Activated CD4-positive, alpha-beta T cell treated with anti-CD3 and anti-CD28 coated beads, Interleukin-2, amount 10 ng/mL, durations not matched to agents 7 days and 5 days (primary cell): ENCODE data around the gene SUGCT. TPM values are rescaled to one million over a fixed set of nuclear protein-coding genes. Genes with fewer than 3 reads are reported as not detected.
"Not testable (repeated sequence)": the region's sequence is repeated elsewhere in the genome, so short reads cannot be mapped to it uniquely, and the experiment has no call there.

ENCODE experiments used
- CTCF ChIA-PET: fragments of 350-600 bp; sonication (Branson Sonifier 250); formaldehyde crosslinking; loops from one replicate; lab custom pipeline; 2021; ENCODE audit warnings: antibody characterized with exemption; lab: Charles Lee
- POLR2A ChIA-PET: fragments of 350-600 bp; sonication (Branson Sonifier 250); formaldehyde crosslinking; loops from one replicate; lab custom pipeline; 2021; ENCODE audit warnings: antibody characterized with exemption; lab: Charles Lee
- DNase-seq: peaks from one replicate; pipeline ENCODE4 v3.0.0-alpha.2; 2020
- H3K27ac Mint-ChIP-seq: one replicate; pipeline ENCODE4 v1.8.0; 2021; ENCODE audit warnings: mild to moderate bottlenecking, moderate library complexity, mixed read lengths
- H3K27me3 Mint-ChIP-seq: one replicate; pipeline ENCODE4 v1.8.0; 2021; ENCODE audit warnings: mixed read lengths
- H3K36me3 Mint-ChIP-seq: one replicate; pipeline ENCODE4 v1.8.0; 2021; ENCODE audit warnings: low read depth, mixed read lengths
- H3K4me1 Mint-ChIP-seq: one replicate; pipeline ENCODE4 v1.8.0; 2021; ENCODE audit warnings: mixed read lengths
- H3K4me3 Mint-ChIP-seq: one replicate; pipeline ENCODE4 v1.8.0; 2021; ENCODE audit warnings: mild to moderate bottlenecking, moderate library complexity, mixed read lengths
- H3K9me3 Mint-ChIP-seq: one replicate; pipeline ENCODE4 v1.8.0; 2021; ENCODE audit warnings: mixed read lengths
- total RNA-seq, 2 experiments: library from RNA; stranded (reverse); gene quantifications; one replicate each; pipeline ENCODE4 v1.2.3, GENCODE V29; 2021

SUGCT gene
- total RNA-seq, 2 experiments from 2014 or later: not detected

GRCh38 chr7:40117199-40117598 is 17.6 kb upstream of the SUGCT start:
- CTCF ChIA-PET, H3K9me3 Mint-ChIP-seq, H3K27ac Mint-ChIP-seq, H3K27me3 Mint-ChIP-seq, H3K4me3 Mint-ChIP-seq, POLR2A ChIA-PET, H3K4me1 Mint-ChIP-seq, H3K36me3 Mint-ChIP-seq, DNase-seq: not testable (repeated sequence)

DNA sequence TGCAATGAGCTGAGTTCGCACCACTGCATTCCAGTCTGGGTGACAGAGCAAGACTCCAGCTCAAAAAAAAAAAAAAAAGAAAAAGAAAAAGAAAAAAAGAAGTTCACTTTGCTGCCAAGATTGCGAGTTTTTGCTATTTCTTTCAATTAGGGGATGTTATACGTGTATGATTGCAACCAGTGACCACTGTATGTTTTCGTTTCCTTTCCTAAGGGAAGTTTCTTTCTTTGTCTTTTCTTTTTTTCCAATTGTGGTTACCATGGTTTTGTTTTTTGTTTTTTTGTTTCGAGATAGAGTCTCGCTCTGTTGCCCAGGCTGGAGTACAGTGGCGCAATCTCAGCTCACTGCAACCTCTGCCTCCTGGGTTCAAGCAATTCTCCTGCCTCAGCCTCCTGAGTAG is 16.6 kb upstream of the SUGCT start:
- H3K4me1 Mint-ChIP-seq, H3K36me3 Mint-ChIP-seq, CTCF ChIA-PET, H3K27ac Mint-ChIP-seq, POLR2A ChIA-PET, H3K27me3 Mint-ChIP-seq, DNase-seq, H3K4me3 Mint-ChIP-seq, H3K9me3 Mint-ChIP-seq: not testable (repeated sequence)

DNA sequence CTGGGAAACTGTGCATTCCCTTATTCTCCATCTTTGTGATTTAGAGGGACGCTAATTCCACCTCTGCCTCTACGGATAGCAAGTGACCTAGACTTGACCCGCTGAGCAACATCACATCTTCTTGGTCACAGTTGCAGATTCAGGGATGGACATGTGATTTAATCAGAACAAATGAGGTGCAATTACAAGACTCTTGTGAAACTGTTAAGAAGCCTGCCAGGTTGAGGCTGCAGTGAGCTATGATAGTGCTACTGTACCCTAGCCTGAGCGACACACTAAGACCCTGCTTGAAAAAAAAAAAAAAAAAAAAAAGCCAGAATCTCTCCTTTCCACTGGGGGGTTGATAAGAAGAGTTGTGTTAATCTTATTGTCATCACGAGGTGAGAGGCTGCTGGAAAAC is 14.8 kb upstream of the SUGCT start:
- Mint-ChIP-seq H3K9me3 (no peaks in the 10 kb centered on the region), H3K36me3 (peaks cover 6% of the 10 kb centered on the region), H3K4me3 (no peak overlapping the region), H3K4me1 (no peaks in the 10 kb centered on the region), H3K27ac (no peak overlapping the region), H3K27me3 (no peaks in the 10 kb centered on the region)
- DNase-seq: no peak
- POLR2A ChIA-PET: no interaction called here
- CTCF ChIA-PET: no interaction called here

DNA sequence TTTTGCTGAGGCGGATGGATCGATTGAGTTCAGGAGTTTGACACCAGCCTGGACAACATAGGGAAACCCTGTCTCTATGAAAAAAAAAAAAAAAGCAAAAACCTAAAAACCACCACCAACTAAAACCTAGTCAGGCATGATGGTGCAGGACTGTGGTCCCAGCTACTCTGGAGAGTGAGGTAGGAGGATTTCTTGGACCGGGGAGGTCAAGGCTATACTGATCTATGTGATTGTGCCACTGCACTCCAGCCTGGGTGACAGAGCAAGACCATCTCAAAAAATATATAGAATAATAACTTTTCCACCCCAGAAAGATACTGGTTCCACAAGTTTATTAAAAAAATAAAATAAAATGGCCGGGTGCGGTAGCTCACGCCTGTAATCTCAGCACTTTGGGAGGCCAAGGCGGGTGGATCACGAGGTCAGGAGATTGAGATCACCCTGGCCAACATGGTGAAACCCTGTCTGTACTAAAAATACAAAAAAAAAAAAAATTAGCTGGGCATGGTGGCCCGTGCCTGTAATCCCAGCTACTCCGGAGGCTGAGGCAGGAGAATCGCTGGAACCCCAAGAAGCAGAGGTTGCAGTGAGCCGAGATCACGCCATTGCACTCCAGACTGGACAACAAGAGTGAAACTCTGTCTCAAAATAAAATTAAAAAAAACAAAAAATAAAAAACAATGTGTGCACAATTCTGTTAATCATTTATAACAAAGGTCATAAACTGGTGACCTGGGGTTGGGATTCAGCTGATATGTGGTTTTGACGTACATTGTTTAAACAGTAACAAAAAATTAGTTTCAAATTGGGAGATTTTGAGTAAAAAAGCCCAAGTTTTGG is 12.5 kb upstream of the SUGCT start:
- not testable (repeated sequence) for H3K27me3 Mint-ChIP-seq, H3K4me3 Mint-ChIP-seq, H3K4me1 Mint-ChIP-seq, DNase-seq, H3K27ac Mint-ChIP-seq, H3K36me3 Mint-ChIP-seq, H3K9me3 Mint-ChIP-seq
- ChIA-PET CTCF (interaction anchor here (0.6 to 2.0 kb wide), 2 partner anchors 13 to 297 kb away, joined by 3 to 7 read pairs; partner anchors contain the start of genes MPLKIP and SUGCT), POLR2A (interaction anchor here (0.6 kb wide), 1 partner anchor 61 kb away, joined by 4 read pairs; no protein-coding TSS in a partner anchor)

DNA sequence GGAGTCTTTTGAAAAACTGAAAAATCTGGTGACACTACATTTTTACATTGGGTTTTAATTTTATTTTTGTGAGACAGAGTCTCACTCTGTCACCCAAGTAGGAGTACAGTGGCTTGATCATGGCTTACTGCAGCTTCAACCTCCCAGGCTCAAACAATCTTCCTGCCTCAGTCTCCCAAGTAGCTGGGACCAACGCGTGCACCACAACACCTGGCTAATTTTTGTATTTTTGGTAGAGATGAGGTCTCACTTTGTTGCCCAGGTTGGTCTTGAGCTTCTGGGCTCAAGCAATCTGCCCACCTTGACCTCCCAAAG is 11.9 kb upstream of the SUGCT start:
- ChIA-PET POLR2A (interaction anchor here (0.6 kb wide), 1 partner anchor 61 kb away, joined by 4 read pairs; no protein-coding TSS in a partner anchor), CTCF (interaction anchor here (0.6 to 2.0 kb wide), 3 partner anchors 11 to 296 kb away, joined by 3 to 7 read pairs (median 3); partner anchors contain the start of genes MPLKIP and SUGCT)

GRCh38 chr7:40133561-40134427 is 1.0 kb upstream of the SUGCT start:
- Mint-ChIP-seq H3K27me3 (peaks cover 3% of the 10 kb centered on the region), H3K27ac (peak overlapping the region; percentile 91), H3K4me1 (peaks cover 21% of the 10 kb centered on the region), H3K4me3 (peak overlapping the region; percentile 95), H3K36me3 (peaks cover 13% of the 10 kb centered on the region), H3K9me3 (no peaks in the 10 kb centered on the region)
- ChIA-PET CTCF (interaction anchor here (0.6 to 3.0 kb wide), 15 partner anchors 9 to 554 kb away, joined by 3 to 12 read pairs (median 4); partner anchors contain the start of gene CDK13), POLR2A (no interaction called here)
- peak; percentile 26 for DNase-seq

More for the DNA sequence above, 11.9 kb upstream of the SUGCT start:
- Mint-ChIP-seq H3K4me3 (no peak overlapping the region), H3K27me3 (no peaks in the 10 kb centered on the region), H3K27ac (no peak overlapping the region), H3K9me3 (no peaks in the 10 kb centered on the region), H3K4me1 (no peaks in the 10 kb centered on the region), H3K36me3 (peaks cover 7% of the 10 kb centered on the region)
- DNase-seq: no peak

- CTCF ChIA-PET: interaction anchor here (0.6 to 3.0 kb wide), 17 partner anchors 9 to 555 kb away, joined by 3 to 12 read pairs (median 4); partner anchors contain the start of gene CDK13
- POLR2A ChIA-PET: no interaction called here
- peak overlapping the region; percentile 50 for H3K27ac Mint-ChIP-seq
Measured at GRCh38 chr7:40135317-40135610, 459 bp downstream of the SUGCT start.

GRCh38 chr7:40137563-40137962 is 2.8 kb downstream of the SUGCT start:
- ChIA-PET CTCF (interaction anchor here (0.7 kb wide), 1 partner anchor 587 kb away, joined by 4 read pairs; no protein-coding TSS in a partner anchor), POLR2A (no interaction called here)
- no peak for DNase-seq
- no peaks in the 10 kb centered on the region for H3K9me3 Mint-ChIP-seq
- H3K4me3 Mint-ChIP-seq: no peak overlapping the region
- H3K27ac Mint-ChIP-seq: no peak overlapping the region
- H3K27me3 Mint-ChIP-seq: peaks cover 6% of the 10 kb centered on the region
- peaks cover 3% of the 10 kb centered on the region for H3K36me3 Mint-ChIP-seq
- peaks cover 12% of the 10 kb centered on the region for H3K4me1 Mint-ChIP-seq

More at GRCh38 chr7:40135317-40135610, 459 bp downstream of the SUGCT start:
- Mint-ChIP-seq H3K9me3 (no peaks in the 10 kb centered on the region), H3K4me1 (peaks cover 19% of the 10 kb centered on the region), H3K4me3 (peak overlapping the region; percentile 95), H3K36me3 (peaks cover 12% of the 10 kb centered on the region), H3K27me3 (peaks cover 3% of the 10 kb centered on the region)
- DNase-seq: peak; percentile 9

DNA sequence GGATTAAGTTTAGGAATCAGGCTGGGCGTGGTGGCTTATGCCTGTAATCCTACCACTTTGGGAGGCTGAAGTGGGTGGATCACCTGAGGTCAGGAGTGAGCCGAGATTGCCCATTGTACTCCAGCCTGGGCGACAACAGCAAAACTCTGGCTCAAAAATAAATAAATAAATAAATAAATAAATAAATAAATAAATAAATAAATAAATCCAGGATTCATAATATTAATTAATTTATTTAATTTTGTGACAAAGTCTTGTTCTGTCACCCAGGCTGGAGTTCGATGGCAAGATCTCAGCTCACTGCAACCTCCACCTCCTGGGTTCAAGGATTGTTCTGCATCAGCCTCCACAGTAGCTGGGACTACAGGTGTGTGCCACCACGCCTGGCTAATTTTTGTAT is 4.2 kb downstream of the SUGCT start:
- no peak for DNase-seq
- no peak overlapping the region for H3K4me3 Mint-ChIP-seq
- peaks cover 3% of the 10 kb centered on the region for H3K4me1 Mint-ChIP-seq
- POLR2A ChIA-PET: no interaction called here
- no peaks in the 10 kb centered on the region for H3K36me3 Mint-ChIP-seq
- CTCF ChIA-PET: no interaction called here
- H3K9me3 Mint-ChIP-seq: no peaks in the 10 kb centered on the region
- H3K27me3 Mint-ChIP-seq: peaks cover 8% of the 10 kb centered on the region
- H3K27ac Mint-ChIP-seq: no peak overlapping the region

DNA sequence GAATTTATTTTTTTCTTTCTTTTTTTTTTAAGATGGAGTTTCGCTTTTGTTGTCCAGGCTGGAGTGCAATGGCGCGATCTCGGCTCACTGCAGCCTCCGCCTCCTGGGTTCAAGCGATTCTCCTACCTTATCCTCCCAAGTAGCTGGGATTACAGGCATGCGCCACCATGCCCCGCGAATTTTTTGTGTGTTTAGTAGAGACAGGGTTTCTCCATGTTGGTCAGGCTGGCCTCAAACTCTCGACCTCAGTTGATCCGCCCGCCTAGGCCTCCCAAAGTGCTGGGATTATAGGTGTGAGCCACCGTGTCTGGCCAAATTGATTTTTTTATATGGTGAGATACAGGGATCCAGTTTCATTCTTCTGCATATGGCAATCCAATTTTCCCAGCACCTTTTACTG is 5.1 kb downstream of the SUGCT start:
- CTCF ChIA-PET, H3K9me3 Mint-ChIP-seq, H3K27me3 Mint-ChIP-seq, H3K4me3 Mint-ChIP-seq, POLR2A ChIA-PET, H3K4me1 Mint-ChIP-seq, H3K36me3 Mint-ChIP-seq, H3K27ac Mint-ChIP-seq, DNase-seq: not testable (repeated sequence)

GRCh38 chr7:40141916-40142315 is 7.1 kb downstream of the SUGCT start:
- H3K27me3 Mint-ChIP-seq, CTCF ChIA-PET, H3K27ac Mint-ChIP-seq, H3K4me3 Mint-ChIP-seq, POLR2A ChIA-PET, H3K9me3 Mint-ChIP-seq, H3K36me3 Mint-ChIP-seq, H3K4me1 Mint-ChIP-seq, DNase-seq: not testable (repeated sequence)

GRCh38 chr7:40145596-40146130 is 10.9 kb downstream of the SUGCT start:
- H3K36me3 Mint-ChIP-seq, H3K4me3 Mint-ChIP-seq, H3K27me3 Mint-ChIP-seq, DNase-seq, H3K27ac Mint-ChIP-seq, H3K9me3 Mint-ChIP-seq, POLR2A ChIA-PET, CTCF ChIA-PET, H3K4me1 Mint-ChIP-seq: not testable (repeated sequence)
